Caco-2 (cell line): ENCODE results near the gene FRYL. TPM values are rescaled to one million over a fixed set of nuclear protein-coding genes. Genes with fewer than 3 reads are reported as not detected.

Experiments
- BruUV-seq: library from RNA; stranded (reverse); fragments of 400-500 nt; replicated peaks from 2 replicates; lab custom pipeline; 2021; lab: Mats Ljungman, UMichigan
- CTCF ChIA-PET: fragments of 300-600 bp; sonication (Branson Sonifier 250); formaldehyde crosslinking; loops from one replicate; lab custom pipeline; 2022; ENCODE audit warnings: antibody characterized with exemption; lab: Charles Lee
- POLR2A ChIA-PET: fragments of 300-600 bp; sonication (Branson Sonifier 250); formaldehyde crosslinking; loops from one replicate; lab custom pipeline; 2022; ENCODE audit warnings: antibody characterized with exemption; lab: Charles Lee
- DNase-seq, 2 experiments: peaks; one replicate each; pipeline versions ENCODE4 v3.0.0 to v3.0.0-alpha.2; 2020 to 2022
- H3K27me3 ChIP-seq: replicated peaks from 2 replicates; pipeline ENCODE4 v1.6.0; 2011; ENCODE audit warnings: low read length; ENCODE audit not compliant: control insufficient read depth, insufficient read depth
- H3K36me3 ChIP-seq: 2 replicates; pipeline ENCODE4 v1.5.1; 2011; ENCODE audit warnings: low read length; ENCODE audit not compliant: control insufficient read depth, insufficient read depth
- H3K4me1 ChIP-seq: fragments of 250-450 bp; sonication (Bioruptor Pico); 2 replicates; pipeline ENCODE4 v1.5.1; 2020; ENCODE audit warnings: mild to moderate bottlenecking
- H3K4me3 ChIP-seq: 2 replicates; pipeline ENCODE4 v1.5.1; 2011; ENCODE audit warnings: low read depth, mild to moderate bottlenecking, control low read depth, low read length
- H3K9me3 ChIP-seq: fragments of 250-450 bp; sonication (Bioruptor Pico); 2 replicates; pipeline ENCODE4 v1.5.1; 2020; ENCODE audit warnings: mild to moderate bottlenecking, moderate library complexity
- H3K27ac Mint-ChIP-seq: one replicate; pipeline ENCODE4 v1.8.0; 2022; ENCODE audit warnings: mixed read lengths; ENCODE audit not compliant: unreplicated experiment
- H3K27me3 Mint-ChIP-seq: one replicate; pipeline ENCODE4 v1.8.0; 2022; ENCODE audit warnings: mixed read lengths; ENCODE audit not compliant: insufficient read depth, unreplicated experiment
- H3K36me3 Mint-ChIP-seq: one replicate; pipeline ENCODE4 v1.8.0; 2022; ENCODE audit warnings: mild to moderate bottlenecking, mixed read lengths; ENCODE audit not compliant: insufficient read depth, unreplicated experiment
- H3K4me1 Mint-ChIP-seq: one replicate; pipeline ENCODE4 v1.8.0; 2022; ENCODE audit warnings: low read depth, mixed read lengths; ENCODE audit not compliant: unreplicated experiment
- H3K4me3 Mint-ChIP-seq: one replicate; pipeline ENCODE4 v1.8.0; 2022; ENCODE audit warnings: mild to moderate bottlenecking, moderate library complexity, mixed read lengths; ENCODE audit not compliant: unreplicated experiment
- H3K9me3 Mint-ChIP-seq: one replicate; pipeline ENCODE4 v1.8.0; 2022; ENCODE audit warnings: mixed read lengths; ENCODE audit not compliant: unreplicated experiment
- intact Hi-C: fragments of 100-400 bp; cut with micrococcal nuclease; formaldehyde crosslinking; loops from one replicate; pipeline ENCODE4 v1.10.0; 2022; ENCODE audit not compliant: unreplicated experiment
- total RNA-seq: library from RNA; stranded (reverse); gene quantifications from 2 replicates; pipeline ENCODE4 v1.2.3, GENCODE V29; 2022
- TF ChIP-seq, protein P1 (sequence below), 2 experiments: fragments of 200-600 bp in 1 of 2; IDR thresholded peaks; 1 replicate in 1 of 2; 2 replicates in 1 of 2; pipeline versions ENCODE4 v1.5.1 to v1.8.0; 2011 to 2022; ENCODE audit warnings: antibody characterized with exemption in 1 of 2, control low read depth in 1 of 2, inconsistent platforms in 1 of 2, low read depth in 1 of 2, low read length in 1 of 2, mild to moderate bottlenecking in 1 of 2, moderate library complexity in 1 of 2; ENCODE audit not compliant: insufficient read depth in 1 of 2, severe bottlenecking in 1 of 2, unreplicated experiment in 1 of 2

Gene FRYL
- total RNA-seq, 1 experiment from 2014 or later = 27.4 TPM

DNA sequence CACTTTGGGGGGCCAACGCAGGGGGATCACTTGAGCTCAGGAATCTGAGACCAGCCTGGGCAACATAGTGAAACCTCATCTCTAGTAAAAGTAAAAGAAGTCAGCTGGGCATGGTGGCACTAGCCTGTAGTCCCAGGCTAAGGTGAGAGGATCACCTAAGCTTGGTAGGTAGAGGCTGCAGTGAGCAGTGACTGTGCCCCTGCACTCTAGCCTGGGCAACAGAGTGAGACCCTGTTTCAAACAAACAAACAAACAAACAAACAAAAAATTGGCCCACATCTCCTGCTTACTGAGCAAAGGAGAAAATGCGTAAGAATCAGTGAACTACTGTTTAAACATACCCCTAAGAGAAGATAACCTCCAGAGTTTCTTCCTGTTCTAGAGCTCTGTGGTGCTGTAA, 85.3 kb downstream of the FRYL start:
- POLR2A ChIA-PET = no interaction called here
- Mint-ChIP-seq H3K4me1 (peaks cover 18% of the 10 kb centered on the region), H3K27ac (no peak overlapping the region), H3K36me3 (no peaks in the 10 kb centered on the region), H3K4me3 (no peak overlapping the region), H3K9me3 (no peaks in the 10 kb centered on the region), H3K27me3 (no peaks in the 10 kb centered on the region)
- TF ChIP-seq, protein P1, sequence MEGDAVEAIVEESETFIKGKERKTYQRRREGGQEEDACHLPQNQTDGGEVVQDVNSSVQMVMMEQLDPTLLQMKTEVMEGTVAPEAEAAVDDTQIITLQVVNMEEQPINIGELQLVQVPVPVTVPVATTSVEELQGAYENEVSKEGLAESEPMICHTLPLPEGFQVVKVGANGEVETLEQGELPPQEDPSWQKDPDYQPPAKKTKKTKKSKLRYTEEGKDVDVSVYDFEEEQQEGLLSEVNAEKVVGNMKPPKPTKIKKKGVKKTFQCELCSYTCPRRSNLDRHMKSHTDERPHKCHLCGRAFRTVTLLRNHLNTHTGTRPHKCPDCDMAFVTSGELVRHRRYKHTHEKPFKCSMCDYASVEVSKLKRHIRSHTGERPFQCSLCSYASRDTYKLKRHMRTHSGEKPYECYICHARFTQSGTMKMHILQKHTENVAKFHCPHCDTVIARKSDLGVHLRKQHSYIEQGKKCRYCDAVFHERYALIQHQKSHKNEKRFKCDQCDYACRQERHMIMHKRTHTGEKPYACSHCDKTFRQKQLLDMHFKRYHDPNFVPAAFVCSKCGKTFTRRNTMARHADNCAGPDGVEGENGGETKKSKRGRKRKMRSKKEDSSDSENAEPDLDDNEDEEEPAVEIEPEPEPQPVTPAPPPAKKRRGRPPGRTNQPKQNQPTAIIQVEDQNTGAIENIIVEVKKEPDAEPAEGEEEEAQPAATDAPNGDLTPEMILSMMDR (IDR thresholded peaks at IDR 0.05; ENCODE audit: insufficient read depth in 1 of 2, low read depth in 1 of 2, low read length in 1 of 2, severe bottlenecking in 1 of 2, unreplicated experiment in 1 of 2) = no peak
- BruUV-seq = no TSS peak
- peaks cover 15% of the 10 kb centered on the region; the same call in 1 of the 2 replicates for H3K4me1 ChIP-seq
- no peak overlapping the region for H3K4me3 ChIP-seq
- CTCF ChIA-PET = no interaction called here
- intact Hi-C loops = no loop called here
- no peaks in the 10 kb centered on the region for H3K9me3 ChIP-seq
- no peak for DNase-seq
- H3K27me3 ChIP-seq = no peaks in the 10 kb centered on the region
- no peaks in the 10 kb centered on the region for H3K36me3 ChIP-seq

- H3K27me3 ChIP-seq = no peaks in the 10 kb centered on the region
- no peak overlapping the region for H3K4me3 ChIP-seq
- H3K4me1 Mint-ChIP-seq = peaks cover 14% of the 10 kb centered on the region
- no peak overlapping the region for H3K4me3 Mint-ChIP-seq
- peaks cover 8% of the 10 kb centered on the region; the same call in 1 of the 2 replicates for H3K4me1 ChIP-seq
- H3K36me3 Mint-ChIP-seq = no peaks in the 10 kb centered on the region
- no peaks in the 10 kb centered on the region; the same call in 1 of the 2 replicates for H3K9me3 ChIP-seq
- H3K27ac Mint-ChIP-seq = no peak overlapping the region
- intact Hi-C loops = no loop called here
- no peaks in the 10 kb centered on the region for H3K9me3 Mint-ChIP-seq
- H3K36me3 ChIP-seq = no peaks in the 10 kb centered on the region
- ChIA-PET POLR2A (no interaction called here), CTCF (no interaction called here)
- no TSS peak for BruUV-seq
- no peak for DNase-seq
- TF ChIP-seq, protein P1 (IDR thresholded peaks at IDR 0.05; ENCODE audit: insufficient read depth in 1 of 2, low read depth in 1 of 2, low read length in 1 of 2, severe bottlenecking in 1 of 2, unreplicated experiment in 1 of 2) = no peak
- H3K27me3 Mint-ChIP-seq = no peaks in the 10 kb centered on the region
Observed at GRCh38 chr4:48693856-48694574, 86.1 kb downstream of the FRYL start.

- no TSS peak for BruUV-seq
- DNase-seq = no peak
- H3K27me3 ChIP-seq = no peaks in the 10 kb centered on the region
- peaks cover 3% of the 10 kb centered on the region for H3K4me1 Mint-ChIP-seq
- no peaks in the 10 kb centered on the region for H3K27me3 Mint-ChIP-seq
- no peaks in the 10 kb centered on the region for H3K36me3 Mint-ChIP-seq
- TF ChIP-seq, protein P1 (IDR thresholded peaks at IDR 0.05; ENCODE audit: insufficient read depth in 1 of 2, low read depth in 1 of 2, low read length in 1 of 2, severe bottlenecking in 1 of 2, unreplicated experiment in 1 of 2) = no peak
- H3K36me3 ChIP-seq = no peaks in the 10 kb centered on the region
- no peak overlapping the region for H3K4me3 ChIP-seq
- intact Hi-C loops = no loop called here
- no peaks in the 10 kb centered on the region for H3K9me3 Mint-ChIP-seq
- H3K27ac Mint-ChIP-seq = no peak overlapping the region
- CTCF ChIA-PET = no interaction called here
- H3K4me3 Mint-ChIP-seq = no peak overlapping the region
- H3K9me3 ChIP-seq = no peaks in the 10 kb centered on the region; the same call in 1 of the 2 replicates
- no peaks in the 10 kb centered on the region for H3K4me1 ChIP-seq
- POLR2A ChIA-PET = no interaction called here
Observed at GRCh38 chr4:48692897-48693296, 87.2 kb downstream of the FRYL start.
